ENCODE measurements around the gene CAMK2N1.
A peak's percentile ranks its signal among the peaks of the same experiment; 100 is the strongest.
"Not testable (repeated sequence)": the region's sequence is repeated elsewhere in the genome, so short reads cannot be mapped to it uniquely, and the experiment has no call there.

The CAMK2N1 gene

GRCh38 chr1:20526267-20526666, 40.3 kb upstream of the CAMK2N1 start:
- no peaks in the 10 kb centered on the region for H4K20me1 ChIP-seq (ENCODE audit: low read depth, low read length)
- no peaks in the 10 kb centered on the region for H3F3A ChIP-seq (ENCODE audit: insufficient read depth)
- no peaks in the 10 kb centered on the region for H3K27me3 ChIP-seq (ENCODE audit: low read length)
- no peak overlapping the region for H3K9ac ChIP-seq (ENCODE audit: low read length)
- no peaks in the 10 kb centered on the region for H3K36me3 ChIP-seq (ENCODE audit: low read length)
- H3K9me2 ChIP-seq (replicated peaks; ENCODE audit: insufficient read depth, low read length), result no peaks in the 10 kb centered on the region
- no peak for TF ChIP-seq CTCF (IDR thresholded peaks at IDR 0.05; ENCODE audit: insufficient read depth, low read length, poor library complexity, severe bottlenecking)
- TF ChIP-seq EZH2phosphoT487 (conservative IDR thresholded peaks at IDR 0.05; ENCODE audit: low read length), result no peak
- H3K4me3 ChIP-seq (ENCODE audit: insufficient read depth, low read length, poor library complexity, severe bottlenecking), result no peak overlapping the region
- H3K9me3 ChIP-seq (ENCODE audit: insufficient read depth, low read length), result no peaks in the 10 kb centered on the region
- H3K27ac ChIP-seq (ENCODE audit: low read depth, low read length), result no peak overlapping the region
- no peak overlapping the region for H3K4me2 ChIP-seq (ENCODE audit: low read depth, low read length, poor library complexity, severe bottlenecking)
- H2AFZ ChIP-seq (ENCODE audit: low read depth, low read length, severe bottlenecking), result no peak overlapping the region
- H3K79me2 ChIP-seq (ENCODE audit: insufficient read depth, low read length), result no peaks in the 10 kb centered on the region

DNA sequence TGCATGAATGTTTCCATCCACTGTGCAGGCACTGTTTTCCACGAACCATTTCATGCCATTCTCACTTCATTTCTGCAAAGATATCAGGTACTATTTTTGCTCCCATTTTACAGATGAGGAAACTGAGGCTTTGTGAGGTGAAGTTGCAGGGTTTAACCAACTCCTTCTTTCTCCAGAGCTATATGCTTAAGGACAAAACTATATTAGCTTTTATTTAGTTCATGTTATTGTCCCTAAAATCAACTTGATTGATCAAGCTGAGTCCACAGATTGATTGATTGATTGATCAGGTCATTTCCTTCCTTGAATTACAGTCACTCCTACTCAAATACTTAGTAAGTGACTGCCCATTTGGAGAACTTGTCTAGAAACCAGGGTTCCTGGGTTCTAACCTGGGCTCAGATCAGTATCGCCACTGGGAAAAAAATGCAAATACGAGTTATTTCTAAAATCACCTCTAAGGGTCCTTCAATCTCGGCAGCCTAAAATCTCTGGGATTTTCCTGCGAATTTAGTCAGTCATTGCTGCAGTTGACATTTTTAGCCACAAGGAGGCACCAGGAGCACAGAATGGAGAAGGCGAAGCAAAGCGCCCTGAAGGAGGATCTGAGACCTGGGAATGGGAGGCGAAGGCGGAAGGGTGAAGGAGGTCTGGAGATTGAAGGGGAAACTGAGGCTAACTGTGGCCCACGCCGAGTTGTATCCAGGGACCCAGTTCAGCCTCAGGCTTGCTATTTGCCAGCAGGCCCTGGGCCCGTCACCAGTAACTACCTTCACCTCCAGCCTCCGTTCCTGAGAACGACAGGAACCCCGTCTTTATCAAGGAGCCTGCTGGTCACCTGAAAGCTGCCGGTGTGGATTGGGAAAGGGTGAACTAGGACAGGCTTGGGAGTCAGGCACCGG, 36.2 kb upstream of the CAMK2N1 start:
- H3K79me2 ChIP-seq (ENCODE audit: insufficient read depth, low read length), result no peaks in the 10 kb centered on the region
- no peaks in the 10 kb centered on the region for H3K9me2 ChIP-seq (replicated peaks; ENCODE audit: insufficient read depth, low read length)
- H3F3A ChIP-seq (ENCODE audit: insufficient read depth), result no peaks in the 10 kb centered on the region
- no peaks in the 10 kb centered on the region for H3K9me3 ChIP-seq (ENCODE audit: insufficient read depth, low read length)
- H3K9ac ChIP-seq (ENCODE audit: low read length), result no peak overlapping the region
- H4K20me1 ChIP-seq (ENCODE audit: low read depth, low read length), result no peaks in the 10 kb centered on the region
- no peaks in the 10 kb centered on the region for H3K27me3 ChIP-seq (ENCODE audit: low read length)
- H3K36me3 ChIP-seq (ENCODE audit: low read length), result no peaks in the 10 kb centered on the region
- TF ChIP-seq EZH2phosphoT487 (conservative IDR thresholded peaks at IDR 0.05; ENCODE audit: low read length) (no peak), CTCF (IDR thresholded peaks at IDR 0.05; ENCODE audit: insufficient read depth, low read length, poor library complexity, severe bottlenecking) (peak; percentile 86)
- no peak overlapping the region for H3K4me3 ChIP-seq (ENCODE audit: insufficient read depth, low read length, poor library complexity, severe bottlenecking)
- no peak overlapping the region for H3K27ac ChIP-seq (ENCODE audit: low read depth, low read length)
- no peak overlapping the region for H3K4me2 ChIP-seq (ENCODE audit: low read depth, low read length, poor library complexity, severe bottlenecking)
- no peak overlapping the region for H2AFZ ChIP-seq (ENCODE audit: low read depth, low read length, severe bottlenecking)

- not testable (repeated sequence) for H4K20me1 ChIP-seq (ENCODE audit: low read depth, low read length); H3K4me3 ChIP-seq (ENCODE audit: insufficient read depth, low read length, poor library complexity, severe bottlenecking); H3K9me2 ChIP-seq (replicated peaks; ENCODE audit: insufficient read depth, low read length); H3K4me2 ChIP-seq (ENCODE audit: low read depth, low read length, poor library complexity, severe bottlenecking); H3K9ac ChIP-seq (ENCODE audit: low read length); H3K9me3 ChIP-seq (ENCODE audit: insufficient read depth, low read length); H2AFZ ChIP-seq (ENCODE audit: low read depth, low read length, severe bottlenecking); H3K79me2 ChIP-seq (ENCODE audit: insufficient read depth, low read length); H3K36me3 ChIP-seq (ENCODE audit: low read length); H3K27me3 ChIP-seq (ENCODE audit: low read length); H3K27ac ChIP-seq (ENCODE audit: low read depth, low read length); H3F3A ChIP-seq (ENCODE audit: insufficient read depth)
Measured at GRCh38 chr1:20519609-20520262, 33.7 kb upstream of the CAMK2N1 start.

All from SU-DHL-6 (cell line).